GM12801 (cell line): ENCODE results near the gene LIPM.

ENCODE experiments used
- CTCF ChIP-seq: IDR thresholded peaks from one replicate; pipeline ENCODE4 v1.5.1; 2011; ENCODE audit warnings: control low read depth; ENCODE audit not compliant: insufficient read length; ENCODE audit errors: extremely low read depth

The LIPM gene

GRCh38 chr10:88819290-88819689 is 16.8 kb downstream of the LIPM start:
- TF ChIP-seq CTCF, result no peak

DNA sequence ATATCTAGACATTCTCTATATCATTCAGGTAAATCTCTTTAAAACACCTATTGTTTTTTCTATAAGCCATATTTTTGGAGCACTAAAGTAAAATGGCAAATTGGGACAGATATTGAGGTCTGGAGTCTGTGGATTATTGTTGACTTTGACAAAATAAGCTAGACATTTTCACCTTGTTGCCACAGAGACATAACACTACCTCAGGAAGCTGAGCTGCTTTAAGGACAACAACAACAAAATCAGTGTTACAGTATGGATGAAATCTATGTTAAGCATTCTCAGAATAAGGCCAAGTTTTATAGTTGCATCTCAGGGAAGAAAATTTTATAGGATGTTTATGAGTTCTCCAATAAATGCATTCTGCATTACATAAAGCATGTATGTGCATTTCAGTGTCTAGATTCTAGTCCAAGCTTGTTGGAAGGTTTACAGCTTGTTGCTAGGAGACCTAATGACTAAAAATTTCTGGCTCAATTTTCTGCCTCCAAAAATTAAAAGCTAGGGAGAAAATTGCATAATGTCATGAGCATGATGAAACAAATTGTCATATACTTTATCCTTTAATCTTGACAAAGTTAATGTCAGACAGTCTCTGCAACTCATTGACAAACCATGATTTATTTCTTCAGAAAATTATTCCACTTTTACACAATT is 18.3 kb downstream of the LIPM start:
- no peak for TF ChIP-seq CTCF

GRCh38 chr10:88826388-88826787 is 23.9 kb downstream of the LIPM start:
- TF ChIP-seq CTCF, result no peak

- no peak for TF ChIP-seq CTCF
These were observed 25.1 kb downstream of the LIPM start for GRCh38 chr10:88827671-88828070.

GRCh38 chr10:88828310-88828709 is 25.8 kb downstream of the LIPM start:
- no peak for TF ChIP-seq CTCF

GRCh38 chr10:88830643-88831268 is 28.2 kb downstream of the LIPM start:
- no peak for TF ChIP-seq CTCF

DNA sequence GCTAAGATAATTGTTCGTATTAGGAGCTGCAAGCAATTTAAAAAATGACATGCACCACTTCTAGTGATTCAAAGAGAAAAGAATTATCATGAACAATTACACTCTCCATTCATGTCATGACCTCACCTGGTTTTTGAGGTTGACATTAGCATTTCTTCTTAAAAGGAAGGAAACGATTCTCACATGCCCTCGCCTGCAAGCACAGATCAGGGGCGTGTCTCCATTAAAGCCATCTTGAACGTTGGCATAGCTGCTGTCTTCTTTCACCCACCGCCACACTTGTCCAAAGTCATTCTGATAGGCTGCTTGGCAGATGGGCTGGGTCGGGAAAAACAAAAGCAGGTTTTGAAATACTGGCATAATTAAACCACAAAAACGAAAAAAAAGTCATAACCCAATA is 29.2 kb downstream of the LIPM start:
- no peak for TF ChIP-seq CTCF

GRCh38 chr10:88832376-88832775 is 29.8 kb downstream of the LIPM start:
- TF ChIP-seq CTCF, result no peak
